IPS-11a (cell line): ENCODE measurements around the gene IBA57.
"Not testable (repeated sequence)": the region's sequence is repeated elsewhere in the genome, so short reads cannot be mapped to it uniquely, and the experiment has no call there.

Experiments used
- H3K4me3 ChIP-seq: one replicate; pipeline ENCODE4 v1.5.1; 2013; ENCODE audit warnings: low read depth, low read length, control low read depth

The IBA57 gene

DNA sequence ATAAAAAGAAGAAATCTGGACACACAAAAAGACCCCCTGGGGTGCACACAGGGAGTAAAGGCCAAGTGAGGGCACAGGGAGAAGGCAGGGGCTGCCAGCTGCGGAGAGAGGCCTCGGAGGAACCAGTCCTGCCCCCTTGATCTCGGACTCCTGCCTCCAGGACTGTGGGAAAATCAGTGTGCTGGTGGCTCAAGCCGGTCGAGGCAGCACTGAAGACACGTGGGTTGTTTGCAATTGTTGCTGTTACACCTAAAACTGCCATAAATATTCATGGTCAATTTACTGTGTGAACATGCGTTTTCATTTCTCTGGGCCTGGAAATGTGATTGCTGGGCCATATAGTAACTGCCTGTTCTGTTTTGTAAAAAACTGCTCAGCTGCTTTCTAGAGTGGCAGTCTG, 18.5 kb downstream of the IBA57 start:
- no peak overlapping the region for H3K4me3 ChIP-seq

DNA sequence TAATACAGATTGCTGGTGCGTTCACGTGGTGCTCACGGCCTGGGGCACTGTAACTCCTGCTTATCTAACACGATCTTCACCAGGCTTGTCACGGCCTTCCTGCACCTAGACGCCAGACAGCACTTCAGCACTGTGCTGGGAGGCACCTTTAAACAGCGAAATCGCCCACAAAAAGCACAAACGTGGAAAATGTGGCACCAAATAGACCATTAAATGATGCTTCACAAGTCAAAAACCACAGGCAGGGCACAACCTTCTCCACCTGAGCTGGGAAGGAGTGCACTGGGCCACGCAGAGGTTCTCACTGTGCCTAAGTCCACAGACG, 20.0 kb downstream of the IBA57 start:
- H3K4me3 ChIP-seq, result no peak overlapping the region

DNA sequence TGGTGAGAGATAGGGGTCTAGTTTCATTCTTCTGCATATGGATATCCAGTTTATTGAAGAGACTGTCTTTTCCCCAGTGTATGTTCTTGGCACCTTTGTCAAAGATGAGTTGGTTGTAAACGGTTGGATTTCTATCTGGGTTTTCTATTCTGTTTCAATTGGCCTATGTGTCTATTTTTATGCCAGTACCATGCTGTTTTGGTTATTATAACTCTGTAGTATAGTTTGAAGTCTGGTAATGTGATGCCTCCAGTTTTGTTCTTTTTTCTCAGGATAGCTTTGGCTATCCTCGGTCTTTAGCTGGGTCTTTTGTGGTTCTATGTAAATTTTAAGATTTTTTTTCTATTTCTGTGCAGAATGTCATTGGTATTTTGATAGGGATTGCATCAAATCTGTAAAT, 22.6 kb downstream of the IBA57 start:
- H3K4me3 ChIP-seq, result not testable (repeated sequence)

DNA sequence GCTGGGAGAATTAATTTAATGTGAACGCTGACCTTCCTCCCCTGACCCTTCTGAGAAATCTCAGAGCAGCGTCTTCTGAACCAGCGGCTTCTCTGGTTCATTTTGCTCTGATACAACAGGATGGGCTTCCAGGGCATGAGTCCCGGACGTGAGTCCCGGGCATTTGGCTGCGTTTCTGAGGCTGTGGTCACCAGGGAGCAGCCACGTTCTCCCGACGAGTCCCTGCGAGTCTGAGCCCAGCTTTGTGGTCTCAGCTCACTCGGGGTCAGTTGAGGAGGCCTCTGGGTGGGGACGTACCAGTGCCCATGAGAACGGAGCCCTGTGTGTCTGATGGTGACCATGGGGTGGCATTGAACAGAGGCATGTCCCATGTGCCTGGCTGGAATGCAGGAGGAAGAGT, 24.6 kb downstream of the IBA57 start:
- H3K4me3 ChIP-seq, result no peak overlapping the region

DNA sequence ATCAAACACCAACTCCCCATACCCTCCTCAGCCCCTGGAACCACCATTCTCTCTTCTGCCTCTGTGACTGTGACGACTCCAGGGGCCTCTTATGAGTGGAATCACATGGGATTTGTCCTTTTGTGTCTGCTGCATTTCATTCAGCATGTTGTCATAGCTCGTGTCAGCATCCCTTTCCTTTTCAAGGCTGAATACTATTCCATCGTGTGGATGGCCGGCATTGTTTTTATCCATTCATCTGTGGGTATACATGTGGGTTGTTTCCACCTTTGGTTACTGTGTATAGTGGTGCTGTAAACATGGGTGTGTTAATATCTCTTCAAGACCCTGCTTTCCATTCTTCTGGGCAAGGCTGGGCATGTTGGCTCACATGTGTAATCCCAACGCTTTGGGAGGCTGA, 25.2 kb downstream of the IBA57 start:
- H3K4me3 ChIP-seq, result no peak overlapping the region

DNA sequence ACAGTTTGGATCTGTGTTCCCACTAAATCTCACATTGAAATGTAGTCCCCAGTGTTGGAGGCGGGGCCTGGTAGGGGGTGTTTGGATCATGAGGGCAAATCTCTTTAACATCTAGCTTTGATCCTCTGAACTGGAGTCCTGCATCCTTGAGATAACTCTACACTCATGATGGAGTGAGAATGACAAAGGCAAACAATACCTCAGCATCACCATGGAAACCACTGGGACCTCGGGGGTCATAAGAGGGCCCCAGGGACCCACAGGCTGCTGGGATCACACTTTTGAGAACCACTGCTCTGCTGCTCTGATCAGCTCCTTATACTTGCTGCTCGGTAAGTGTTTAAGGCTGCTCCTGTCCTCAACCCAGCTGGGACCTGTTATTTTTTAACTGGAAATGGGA, 28.8 kb downstream of the IBA57 start:
- no peak overlapping the region for H3K4me3 ChIP-seq

DNA sequence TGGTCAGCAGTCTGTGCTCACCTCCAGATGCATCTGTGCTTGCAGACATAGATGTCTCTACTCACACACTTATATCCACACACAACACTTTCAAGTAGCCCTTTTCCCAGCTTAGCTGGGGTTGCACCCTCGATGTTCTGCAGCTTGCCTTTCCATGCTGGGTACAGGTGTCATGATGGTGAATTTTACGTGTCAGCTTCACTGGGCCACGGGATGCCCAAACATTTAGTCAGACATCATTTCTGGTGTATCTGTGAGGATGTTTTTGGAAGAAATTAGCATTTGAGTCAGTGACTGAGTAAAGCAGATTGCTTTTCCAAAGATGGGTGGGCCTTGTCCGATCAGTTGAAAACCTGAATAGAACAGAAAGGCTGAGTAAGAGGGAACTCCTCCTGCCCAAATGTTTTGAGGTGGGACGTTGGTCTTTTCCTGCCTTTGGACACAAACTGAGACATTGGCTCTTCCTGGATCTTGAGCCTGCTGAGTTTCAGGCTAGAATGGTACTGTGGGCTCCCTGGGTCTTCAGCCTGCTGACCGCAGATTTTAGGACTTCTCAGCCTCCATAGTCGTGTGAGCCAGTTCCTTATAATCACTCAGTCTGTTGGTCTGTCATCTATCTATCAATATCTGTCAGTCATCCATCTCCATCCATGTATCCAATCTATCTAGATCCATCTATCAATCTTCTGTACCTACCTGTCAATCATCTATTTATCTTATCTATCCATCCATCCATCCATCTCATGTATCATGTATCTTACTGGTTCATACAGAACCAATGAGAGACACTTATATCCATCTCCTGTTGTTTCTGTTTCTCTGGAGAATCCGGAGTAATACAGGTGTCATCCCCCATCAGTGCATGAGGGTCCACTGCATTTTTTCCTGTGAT, 29.6 kb downstream of the IBA57 start:
- no peak overlapping the region for H3K4me3 ChIP-seq

DNA sequence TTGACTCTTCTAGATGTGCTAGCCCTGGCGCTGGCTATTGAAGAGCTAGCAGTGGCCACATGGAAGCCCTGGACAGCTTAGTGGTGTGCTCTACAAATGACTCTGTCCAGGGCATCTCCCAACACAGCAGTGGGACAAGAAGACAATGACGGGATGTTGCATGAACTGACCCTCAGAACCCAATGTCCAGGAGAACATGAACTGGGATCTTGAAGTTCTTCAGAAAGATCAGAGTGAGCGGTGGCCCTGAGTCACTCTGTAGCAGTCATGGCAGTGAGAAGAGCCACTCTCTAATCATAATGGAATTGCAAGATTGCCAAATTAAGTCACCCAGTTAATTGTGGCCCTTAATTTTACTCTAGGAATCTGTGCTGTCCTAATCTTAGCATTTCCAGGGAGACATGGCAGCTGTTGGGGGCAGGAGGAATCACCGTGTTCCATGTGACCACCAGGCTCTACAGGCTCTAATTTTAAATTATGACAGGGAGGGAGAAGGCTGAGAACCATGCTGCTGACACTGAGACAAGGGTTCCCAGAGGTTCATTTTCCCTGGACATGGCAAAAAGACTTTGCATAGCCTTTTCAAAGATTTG, 32.0 kb downstream of the IBA57 start:
- no peak overlapping the region for H3K4me3 ChIP-seq

DNA sequence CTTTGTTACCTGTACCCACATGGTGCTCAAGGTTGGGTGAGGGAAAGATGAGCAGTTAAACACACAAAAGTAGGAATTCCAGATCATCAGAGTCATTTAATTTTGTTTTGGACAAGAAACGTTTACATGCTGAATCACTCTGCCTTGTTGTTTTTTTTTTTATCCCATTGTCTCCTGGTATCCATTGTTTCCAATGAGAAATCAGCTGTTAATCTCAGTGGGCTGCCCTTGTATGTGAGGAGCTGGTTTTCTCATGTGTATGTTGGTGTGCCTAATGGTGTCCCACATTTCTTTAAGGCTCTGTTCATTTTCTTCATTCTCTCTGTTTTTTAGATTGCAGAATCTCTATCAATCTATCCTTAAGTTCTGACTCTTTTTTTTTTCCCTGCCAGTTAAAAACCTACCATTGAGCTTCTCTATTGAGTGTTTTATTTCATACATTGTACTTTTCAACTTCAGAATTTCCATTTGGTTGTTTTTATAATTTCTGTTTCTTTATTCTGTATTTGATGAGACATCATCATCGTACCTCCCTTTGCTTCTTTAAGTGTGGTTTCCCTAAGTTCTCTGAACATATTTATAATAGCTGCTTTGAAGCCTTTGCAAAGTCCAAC, 33.5 kb downstream of the IBA57 start:
- H3K4me3 ChIP-seq, result no peak overlapping the region

DNA sequence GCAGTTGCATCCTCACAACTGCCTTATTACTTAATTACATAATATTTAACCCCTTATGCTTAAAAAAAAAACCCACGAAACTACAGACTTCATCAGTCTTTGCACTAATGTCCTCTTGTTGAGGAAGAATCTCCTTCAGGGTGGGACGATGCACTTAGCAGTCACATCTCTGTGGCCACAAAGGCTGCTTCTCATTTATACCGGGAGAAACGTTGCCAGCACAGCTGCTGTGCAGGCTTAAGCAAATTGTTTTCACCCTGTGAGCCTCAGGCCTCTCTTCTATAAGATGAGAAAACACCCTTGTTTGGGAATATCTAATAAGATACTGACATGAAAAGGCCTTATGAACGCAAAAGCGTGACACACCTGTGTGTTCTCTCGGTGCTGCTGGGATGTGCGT, 39.4 kb downstream of the IBA57 start:
- H3K4me3 ChIP-seq, result no peak overlapping the region

DNA sequence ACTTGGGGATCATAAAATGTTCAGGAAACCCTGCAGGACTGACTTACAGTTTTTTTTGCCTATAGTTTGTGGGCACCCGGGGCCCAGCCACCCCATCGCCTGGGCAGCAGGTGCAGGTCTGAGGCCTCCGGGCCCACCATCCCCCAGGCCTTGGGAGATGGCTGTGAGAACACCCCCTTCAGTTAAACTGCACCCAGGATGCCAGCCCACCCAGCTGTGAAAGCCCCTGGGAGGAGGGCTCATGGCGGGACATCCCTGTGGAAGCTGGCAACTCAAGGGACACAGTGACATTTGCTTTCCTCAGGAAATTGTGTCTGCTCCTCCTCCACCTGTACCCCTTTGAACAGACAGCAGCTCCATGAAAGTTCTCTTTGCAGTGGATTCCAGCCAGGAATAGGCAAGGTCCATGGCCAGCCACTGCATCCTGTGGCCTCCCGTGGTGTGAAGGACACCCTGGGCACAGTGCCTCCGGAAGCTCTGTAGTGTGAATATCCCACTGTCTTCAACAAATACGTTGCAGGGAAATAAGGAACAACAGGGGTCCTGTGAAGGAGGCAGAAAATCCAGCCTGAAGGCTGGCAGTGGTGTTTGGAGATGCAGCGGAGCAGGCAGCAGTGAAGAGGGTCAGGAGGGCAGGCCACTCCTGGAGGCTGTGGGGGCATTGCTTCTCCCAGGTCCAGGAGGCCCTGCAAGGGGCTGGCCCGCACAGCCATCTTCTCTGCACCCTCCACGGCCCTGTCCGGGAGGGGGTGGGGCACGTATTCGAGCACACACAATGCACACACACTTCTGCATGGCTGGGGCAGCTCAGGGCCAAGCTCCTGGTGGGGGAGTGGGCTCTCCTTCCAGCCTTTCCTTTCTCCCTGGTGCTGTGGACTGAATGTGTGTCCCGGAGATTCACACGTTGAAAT, 40.2 kb downstream of the IBA57 start:
- no peak overlapping the region for H3K4me3 ChIP-seq

DNA sequence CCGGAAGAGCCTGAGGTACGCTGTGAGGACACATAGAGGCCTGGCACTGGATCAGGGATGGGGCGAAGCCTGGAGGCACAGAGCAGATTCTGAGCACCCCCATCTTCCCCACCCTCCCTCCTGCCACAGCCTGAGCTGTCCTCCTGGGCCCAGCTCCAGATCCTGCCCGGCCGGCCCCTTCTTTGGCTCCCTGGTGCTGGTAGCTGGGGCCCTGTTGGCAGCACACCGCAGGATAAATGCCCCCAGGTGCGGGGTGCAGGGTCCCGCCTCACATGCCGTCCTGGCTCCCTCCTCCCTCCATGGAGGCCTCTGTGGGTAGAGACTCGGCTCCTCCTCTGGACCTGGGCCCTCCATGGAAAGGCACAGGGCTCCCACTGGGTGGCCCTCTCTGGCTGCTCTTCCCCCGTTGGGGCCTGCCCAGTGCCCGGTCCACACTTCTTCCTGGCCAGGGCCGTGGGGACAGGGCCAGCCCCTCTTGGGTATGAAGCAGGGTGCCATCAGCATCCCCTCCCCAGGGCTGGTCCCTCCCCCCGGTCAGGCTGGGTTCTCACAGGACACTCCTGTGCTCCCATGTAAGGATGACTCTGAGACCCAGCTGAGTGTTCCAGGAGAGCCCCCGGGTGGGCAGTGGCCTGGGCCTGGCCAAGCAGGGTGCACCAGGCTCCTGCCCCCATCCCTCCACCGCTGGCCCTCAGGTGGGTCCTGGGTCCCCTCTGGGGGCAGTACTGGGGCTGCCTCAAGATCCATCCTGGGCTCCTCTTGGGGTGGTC, 41.2 kb downstream of the IBA57 start:
- no peak overlapping the region for H3K4me3 ChIP-seq

DNA sequence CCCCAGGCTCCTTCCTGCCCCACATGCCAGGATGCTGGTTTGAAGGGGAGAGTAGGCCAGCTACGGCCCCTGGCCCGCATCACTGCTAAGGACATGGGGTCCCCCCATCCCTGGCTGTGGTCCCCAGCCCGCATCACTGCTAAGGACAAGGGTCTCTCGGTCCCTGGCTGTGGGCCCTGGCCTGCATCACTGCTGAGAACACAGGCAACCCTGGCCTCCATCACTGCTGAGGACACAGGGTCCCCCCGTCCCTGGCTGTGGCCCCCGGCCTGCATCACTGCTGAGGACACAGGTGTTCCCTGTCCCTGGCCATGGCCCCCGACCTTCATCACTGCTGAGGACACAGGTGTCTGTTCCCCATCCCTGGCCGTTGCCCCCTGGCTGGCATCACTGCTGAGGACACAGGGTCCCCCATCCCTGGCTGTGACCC, 41.8 kb downstream of the IBA57 start:
- H3K4me3 ChIP-seq, result no peak overlapping the region

DNA sequence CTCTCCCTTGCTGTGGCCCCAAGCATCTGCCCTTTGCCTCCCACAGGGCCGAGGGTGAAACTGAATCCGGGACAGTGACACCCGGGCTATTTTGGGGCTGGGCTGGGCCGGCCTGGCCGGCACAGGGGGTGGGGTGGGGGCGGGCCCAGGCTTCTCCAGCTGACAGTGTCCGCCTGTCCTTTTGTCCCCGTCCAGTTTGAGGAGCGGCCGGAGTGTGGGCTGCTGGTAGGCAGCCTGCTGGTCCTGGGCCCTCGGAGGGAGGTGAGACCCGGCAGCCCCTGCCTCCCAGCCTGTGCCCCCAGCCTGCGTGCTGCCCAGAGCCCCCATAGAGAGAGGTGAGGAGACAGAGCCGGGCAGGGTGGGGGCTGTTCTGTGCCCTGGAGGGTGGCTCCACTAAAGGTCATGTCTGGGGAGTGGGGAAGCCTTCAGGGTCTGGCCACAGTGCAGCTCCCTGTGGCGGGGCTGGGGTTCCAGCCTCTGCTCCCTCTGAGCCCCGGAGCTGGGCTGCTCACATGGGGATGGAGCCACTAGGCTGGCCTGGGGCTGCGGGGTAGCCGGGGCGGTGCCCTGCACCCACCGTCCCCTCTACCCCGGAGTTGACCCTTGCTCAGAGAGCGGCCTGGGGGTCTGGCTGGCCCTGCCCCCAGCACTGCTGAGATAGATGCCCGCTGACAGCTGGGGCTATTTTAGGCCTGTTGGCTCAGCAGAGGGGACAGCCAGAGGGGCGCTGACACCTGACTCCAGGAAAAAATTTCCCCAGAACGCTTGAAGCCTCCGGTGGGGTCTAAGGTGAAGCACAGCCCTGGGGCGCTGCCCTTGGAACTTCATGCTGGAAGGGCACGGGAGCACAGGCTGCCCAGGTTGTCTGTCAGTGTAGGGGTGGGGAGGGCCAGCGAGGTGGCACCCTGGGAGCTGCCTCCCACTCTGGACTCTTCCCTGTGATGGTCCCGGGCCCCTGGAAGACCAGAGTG, 42.5 kb downstream of the IBA57 start, which contains the start of gene OBSCN:
Gene OBSCN (plus strand): TSS at position 194 of the 971 bp plus-strand sequence. CDS start 3,740 bp downstream, outside the sequence.
- no peak within 1 kb of the TSS for H3K4me3 ChIP-seq

DNA sequence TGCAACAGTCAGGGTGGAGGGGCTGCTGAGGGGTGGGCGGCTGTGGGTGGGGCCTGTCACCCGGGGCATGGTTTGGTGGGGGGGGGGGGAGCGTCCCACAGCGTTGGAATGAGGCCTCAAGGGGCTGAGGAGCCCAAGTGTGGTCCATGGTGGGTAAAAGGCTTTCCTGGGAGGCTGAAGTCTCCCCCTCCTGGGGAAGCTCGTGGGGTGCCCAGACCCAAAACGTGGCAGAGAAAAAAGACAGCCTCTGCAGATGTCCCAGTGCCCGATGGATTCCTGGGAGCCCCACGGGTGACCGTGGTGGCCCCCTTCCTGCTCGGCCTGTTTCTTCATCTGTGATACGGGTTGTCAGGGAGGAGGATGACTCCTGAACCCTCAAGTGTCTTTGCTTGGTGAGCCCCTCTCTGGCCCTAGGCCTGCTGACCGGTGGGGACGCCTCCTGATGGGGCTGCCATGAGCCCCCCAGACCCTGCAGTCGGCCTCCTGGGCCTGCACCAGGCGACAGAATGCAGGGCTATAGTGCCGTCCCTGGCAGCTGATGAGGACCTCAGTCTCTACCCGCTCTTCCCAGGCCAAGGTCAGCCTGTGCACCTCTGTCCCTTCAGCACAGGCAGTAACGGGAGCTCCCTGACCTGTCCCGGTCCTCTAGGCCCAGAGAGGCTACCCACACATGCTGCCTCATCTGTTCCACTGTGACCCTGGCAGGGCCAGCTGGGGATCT, 43.4 kb downstream of the IBA57 start:
- no peak overlapping the region for H3K4me3 ChIP-seq

DNA sequence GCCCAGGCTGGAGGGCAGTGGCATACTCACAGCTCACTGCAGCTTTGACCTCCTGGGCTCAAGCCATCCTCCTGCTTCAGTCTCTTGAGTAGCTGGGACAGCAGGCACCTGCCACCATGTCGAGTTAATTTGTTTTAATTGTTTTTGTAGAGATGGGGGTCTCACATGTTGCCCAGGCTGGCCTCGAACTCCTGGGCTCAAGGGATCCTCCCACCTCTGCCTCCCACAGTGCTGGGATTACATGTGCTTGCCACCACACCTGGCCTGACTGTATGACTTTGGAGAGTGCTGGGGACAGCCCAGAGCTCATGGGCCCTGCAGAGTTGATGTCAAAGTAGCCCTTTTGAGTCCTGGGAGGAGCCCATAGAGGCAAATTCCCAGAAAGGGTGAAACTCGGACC, 44.1 kb downstream of the IBA57 start:
- H3K4me3 ChIP-seq, result no peak overlapping the region

DNA sequence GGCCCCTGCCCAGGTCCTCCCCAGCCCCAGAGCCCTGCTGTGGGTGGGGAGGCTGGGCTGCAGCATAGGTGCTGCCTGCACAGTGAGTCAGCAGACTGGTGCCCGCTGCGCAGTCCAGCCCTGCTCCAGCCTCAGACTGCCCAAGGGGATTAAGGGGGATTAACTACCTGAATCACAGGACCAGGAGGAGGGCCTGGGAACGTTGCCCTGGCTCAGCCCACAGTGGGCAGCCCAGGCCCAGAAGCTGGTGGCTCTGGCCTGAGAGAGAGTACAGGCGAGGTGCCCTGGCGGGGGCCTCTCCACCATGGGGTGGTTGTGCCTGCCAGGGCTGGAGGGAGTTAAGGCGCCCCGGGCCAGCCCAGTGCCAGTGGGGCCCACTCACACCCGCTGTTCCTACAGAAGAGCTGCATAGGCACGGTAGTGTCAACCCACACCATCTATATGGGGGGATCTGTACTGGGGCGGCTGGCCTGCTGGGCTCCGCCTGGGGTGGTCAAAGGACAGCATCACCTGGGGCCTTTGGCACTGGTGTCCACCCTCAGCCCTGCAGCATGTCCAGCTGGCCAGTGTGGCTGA, 44.6 kb downstream of the IBA57 start:
- H3K4me3 ChIP-seq, result no peak overlapping the region
